ENCODE measurements around the gene ZC3H13. TPM values are rescaled to one million over a fixed set of nuclear protein-coding genes. Genes with fewer than 3 reads are reported as not detected.

ZC3H13 gene
- total RNA-seq, 1 experiment from 2014 or later, result 45.0 TPM

DNA sequence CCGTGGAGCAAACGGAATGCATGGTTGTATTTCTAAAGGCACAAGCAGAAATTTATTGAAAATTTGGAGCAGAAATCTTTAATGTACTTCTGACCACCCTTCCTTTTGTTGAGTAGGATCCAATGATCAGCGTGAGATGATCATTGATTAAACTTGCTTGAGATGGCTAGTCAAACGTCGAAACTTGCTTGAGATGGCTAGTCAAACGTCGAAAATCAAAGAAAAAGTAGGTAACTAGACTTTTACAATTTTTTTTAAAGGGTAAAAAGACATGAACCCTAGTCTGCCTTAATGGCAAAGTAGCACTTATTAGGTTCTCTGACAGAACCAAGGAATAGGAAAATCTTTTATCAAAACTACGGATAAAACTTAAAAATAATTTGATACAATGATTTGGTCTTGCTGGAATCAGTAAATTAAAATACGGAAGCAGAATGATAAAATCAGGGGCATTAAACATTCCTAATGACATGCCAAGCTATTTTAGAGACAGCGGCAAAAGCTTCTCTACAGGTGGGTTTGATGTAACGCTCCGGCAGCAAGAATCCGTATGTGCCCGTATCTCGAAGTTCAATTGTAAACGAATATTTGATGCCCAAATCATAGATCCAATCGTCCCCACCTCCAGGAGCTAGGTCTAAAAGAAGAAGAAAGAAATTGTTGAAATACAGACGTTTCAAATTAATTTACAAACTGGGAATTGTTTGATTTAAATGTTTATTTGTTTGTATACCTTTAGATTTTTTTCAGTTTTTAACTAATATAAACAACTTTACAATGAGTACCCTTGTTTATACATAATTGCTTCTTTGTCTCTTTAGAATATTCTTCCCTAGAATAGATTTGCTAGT is 841 bp upstream of the ZC3H13 start:
- H3K4me3 Mint-ChIP-seq (ENCODE audit: unreplicated experiment), result peak overlapping the region; percentile 77
- ChIA-PET POLR2A (no interaction called here), CTCF (interaction anchor here (0.9 to 1.8 kb wide), 2 partner anchors 73 to 107 kb away, joined by 3 to 5 read pairs; no protein-coding TSS in a partner anchor)
- Histone ChIP-seq H3K4me1 (peaks cover 6% of the 10 kb centered on the region), H3K36me3 (ENCODE audit: control insufficient read depth, insufficient read depth, low read length) (no peaks in the 10 kb centered on the region), H3K4me3 (ENCODE audit: low read depth, low read length) (peak overlapping the region; percentile 88), H3K9me3 (no peaks in the 10 kb centered on the region), H3K27me3 (replicated peaks; ENCODE audit: control insufficient read depth, insufficient read depth, low read length) (no peaks in the 10 kb centered on the region)
- TF ChIP-seq, protein P1, sequence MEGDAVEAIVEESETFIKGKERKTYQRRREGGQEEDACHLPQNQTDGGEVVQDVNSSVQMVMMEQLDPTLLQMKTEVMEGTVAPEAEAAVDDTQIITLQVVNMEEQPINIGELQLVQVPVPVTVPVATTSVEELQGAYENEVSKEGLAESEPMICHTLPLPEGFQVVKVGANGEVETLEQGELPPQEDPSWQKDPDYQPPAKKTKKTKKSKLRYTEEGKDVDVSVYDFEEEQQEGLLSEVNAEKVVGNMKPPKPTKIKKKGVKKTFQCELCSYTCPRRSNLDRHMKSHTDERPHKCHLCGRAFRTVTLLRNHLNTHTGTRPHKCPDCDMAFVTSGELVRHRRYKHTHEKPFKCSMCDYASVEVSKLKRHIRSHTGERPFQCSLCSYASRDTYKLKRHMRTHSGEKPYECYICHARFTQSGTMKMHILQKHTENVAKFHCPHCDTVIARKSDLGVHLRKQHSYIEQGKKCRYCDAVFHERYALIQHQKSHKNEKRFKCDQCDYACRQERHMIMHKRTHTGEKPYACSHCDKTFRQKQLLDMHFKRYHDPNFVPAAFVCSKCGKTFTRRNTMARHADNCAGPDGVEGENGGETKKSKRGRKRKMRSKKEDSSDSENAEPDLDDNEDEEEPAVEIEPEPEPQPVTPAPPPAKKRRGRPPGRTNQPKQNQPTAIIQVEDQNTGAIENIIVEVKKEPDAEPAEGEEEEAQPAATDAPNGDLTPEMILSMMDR (IDR thresholded peaks at IDR 0.05; ENCODE audit: insufficient read depth in 1 of 2, low read depth in 1 of 2, low read length in 1 of 2, severe bottlenecking in 1 of 2, unreplicated experiment in 1 of 2), result no peak
- no peak for DNase-seq
- H3K27me3 Mint-ChIP-seq (ENCODE audit: insufficient read depth, unreplicated experiment), result peaks cover 9% of the 10 kb centered on the region
- TSS peak; percentile 84 for BruUV-seq (replicated peaks)
- H3K4me1 Mint-ChIP-seq (ENCODE audit: low read depth, unreplicated experiment), result peaks cover 8% of the 10 kb centered on the region
- no peaks in the 10 kb centered on the region for H3K36me3 Mint-ChIP-seq (ENCODE audit: insufficient read depth, unreplicated experiment)
- peak overlapping the region; percentile 91 for H3K27ac Mint-ChIP-seq (ENCODE audit: unreplicated experiment)
- intact Hi-C loops (cut with micrococcal nuclease; ENCODE audit: unreplicated experiment), result no loop called here
- H3K9me3 Mint-ChIP-seq (ENCODE audit: unreplicated experiment), result no peaks in the 10 kb centered on the region

DNA sequence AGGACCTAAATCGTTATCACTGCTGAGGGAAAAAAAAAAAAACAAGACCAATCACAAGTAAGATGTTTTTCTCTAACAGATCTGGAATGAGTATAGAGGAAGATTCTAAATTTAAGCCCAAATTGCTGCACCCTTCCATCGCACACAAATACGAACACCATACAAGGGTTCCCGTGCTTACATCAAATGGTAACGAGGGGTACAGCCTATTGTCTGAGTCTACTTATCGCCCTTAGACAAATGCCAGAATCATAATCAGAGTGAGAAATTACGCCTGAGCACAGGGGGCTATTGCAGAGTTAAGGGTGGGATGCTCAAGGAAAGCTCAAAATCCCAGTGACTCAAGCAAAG is 603 bp downstream of the ZC3H13 start:
- intact Hi-C loops (cut with micrococcal nuclease; ENCODE audit: unreplicated experiment), result loop anchor here (1.0 kb wide), 2 partner anchors 74 to 83 kb away; no protein-coding TSS in a partner anchor
- H3K27ac Mint-ChIP-seq (ENCODE audit: unreplicated experiment), result peak overlapping the region; percentile 91
- peak overlapping the region; percentile 88 for H3K4me3 ChIP-seq (ENCODE audit: low read depth, low read length)
- peaks cover 6% of the 10 kb centered on the region for H3K4me1 ChIP-seq
- no TSS peak for BruUV-seq (replicated peaks)
- peaks cover 7% of the 10 kb centered on the region for H3K4me1 Mint-ChIP-seq (ENCODE audit: low read depth, unreplicated experiment)
- no peaks in the 10 kb centered on the region for H3K27me3 ChIP-seq (replicated peaks; ENCODE audit: control insufficient read depth, insufficient read depth, low read length)
- peak overlapping the region; percentile 77 for H3K4me3 Mint-ChIP-seq (ENCODE audit: unreplicated experiment)
- TF ChIP-seq, protein P1 (IDR thresholded peaks at IDR 0.05; ENCODE audit: insufficient read depth in 1 of 2, low read depth in 1 of 2, low read length in 1 of 2, severe bottlenecking in 1 of 2, unreplicated experiment in 1 of 2), result no peak
- H3K36me3 Mint-ChIP-seq (ENCODE audit: insufficient read depth, unreplicated experiment), result no peaks in the 10 kb centered on the region
- H3K27me3 Mint-ChIP-seq (ENCODE audit: insufficient read depth, unreplicated experiment), result peaks cover 9% of the 10 kb centered on the region
- no peak for DNase-seq
- H3K9me3 ChIP-seq, result no peaks in the 10 kb centered on the region
- H3K36me3 ChIP-seq (ENCODE audit: control insufficient read depth, insufficient read depth, low read length), result no peaks in the 10 kb centered on the region
- no peaks in the 10 kb centered on the region for H3K9me3 Mint-ChIP-seq (ENCODE audit: unreplicated experiment)
- ChIA-PET CTCF (interaction anchor here (0.6 to 0.9 kb wide), 4 partner anchors 33 to 174 kb away, joined by 3 to 6 read pairs (median 3); no protein-coding TSS in a partner anchor), POLR2A (no interaction called here)

DNA sequence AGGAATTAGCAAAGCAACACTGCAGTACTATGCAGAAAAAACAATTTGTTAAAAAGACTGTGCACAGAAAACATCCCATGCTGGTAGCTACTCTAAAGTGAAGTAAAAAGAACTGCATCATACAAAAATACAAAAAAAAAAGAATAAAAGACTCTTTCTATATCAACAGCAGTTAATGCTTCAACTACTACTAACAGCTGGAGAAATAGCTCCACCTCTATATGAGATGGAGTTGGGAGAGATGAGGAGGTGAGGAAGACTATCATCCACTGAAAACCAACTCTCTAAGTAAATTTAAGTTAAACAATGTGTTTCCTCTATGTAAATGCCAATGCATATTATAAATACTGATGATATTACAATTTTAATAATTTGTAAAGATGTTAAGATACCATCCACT is 1.8 kb downstream of the ZC3H13 start:
- H3K4me1 Mint-ChIP-seq (ENCODE audit: low read depth, unreplicated experiment), result no peaks in the 10 kb centered on the region
- H3K4me3 Mint-ChIP-seq (ENCODE audit: unreplicated experiment), result no peak overlapping the region
- POLR2A ChIA-PET, result no interaction called here
- Histone ChIP-seq H3K4me1 (peaks cover 6% of the 10 kb centered on the region), H3K27me3 (replicated peaks; ENCODE audit: control insufficient read depth, insufficient read depth, low read length) (no peaks in the 10 kb centered on the region), H3K4me3 (ENCODE audit: low read depth, low read length) (no peak overlapping the region), H3K36me3 (ENCODE audit: control insufficient read depth, insufficient read depth, low read length) (no peaks in the 10 kb centered on the region), H3K9me3 (no peaks in the 10 kb centered on the region)
- H3K9me3 Mint-ChIP-seq (ENCODE audit: unreplicated experiment), result no peaks in the 10 kb centered on the region
- DNase-seq, result no peak
- no peaks in the 10 kb centered on the region for H3K36me3 Mint-ChIP-seq (ENCODE audit: insufficient read depth, unreplicated experiment)
- BruUV-seq (replicated peaks), result no TSS peak
- H3K27ac Mint-ChIP-seq (ENCODE audit: unreplicated experiment), result no peak overlapping the region
- CTCF ChIA-PET, result no interaction called here
- intact Hi-C loops (cut with micrococcal nuclease; ENCODE audit: unreplicated experiment), result no loop called here
- peaks cover 2% of the 10 kb centered on the region for H3K27me3 Mint-ChIP-seq (ENCODE audit: insufficient read depth, unreplicated experiment)
- TF ChIP-seq, protein P1 (IDR thresholded peaks at IDR 0.05; ENCODE audit: insufficient read depth in 1 of 2, low read depth in 1 of 2, low read length in 1 of 2, severe bottlenecking in 1 of 2, unreplicated experiment in 1 of 2), result no peak
